Motor neuron (in vitro differentiated cells): ENCODE measurements around the gene ARL16. TPM values are rescaled to one million over a fixed set of nuclear protein-coding genes. Genes with fewer than 3 reads are reported as not detected.
"Not testable (repeated sequence)": the region's sequence is repeated elsewhere in the genome, so short reads cannot be mapped to it uniquely, and the experiment has no call there.

Source experiments
- ATAC-seq, 8 experiments: fragments of 200-7000 bp; cut with Tn5 transposase; replicated peaks in 6 of 8; 2 replicates each; pipeline ENCODE4 v1.8.0; 2021; ENCODE audit warnings: mild to moderate bottlenecking in 8 of 8, moderate library complexity in 8 of 8
- H3K27ac ChIP-seq, 2 donors: fragments of 250-450 bp; sonication (Bioruptor Pico); 2 replicates each; pipeline ENCODE4 v1.9.0; 2021; ENCODE audit warnings: antibody characterized with exemption in 2 of 2, mild to moderate bottlenecking in 2 of 2, moderate library complexity in 1 of 2
- H3K4me1 ChIP-seq, 2 donors: fragments of 250-450 bp; sonication (Bioruptor Pico); replicated peaks in 1 of 2; 2 replicates each; pipeline ENCODE4 v1.6.1; 2021; ENCODE audit warnings: antibody characterized with exemption in 2 of 2, mild to moderate bottlenecking in 2 of 2, moderate library complexity in 1 of 2
- H3K4me3 ChIP-seq, 5 donors: fragments of 250-450 bp; sonication (Bioruptor Pico); 2 replicates each; pipeline ENCODE4 v1.9.0; 2021; ENCODE audit warnings: antibody characterized with exemption in 5 of 5, mild to moderate bottlenecking in 5 of 5, moderate library complexity in 4 of 5
- WGBS, 10 experiments: fragments of 450-650 bp; shearing (Covaris generic); methylation state at CpG; one replicate each; pipeline ENCODE4 v1.0.0; 2022; 5-methylcytosine and 5-hydroxymethylcytosine counted together
- in situ Hi-C, 9 experiments: fragments of 400-800 bp; cut with MboI; loops; one replicate each; pipeline ENCODE4 v1.15.0; 2021; ENCODE audit warnings: low sequenced_read_pairs in 9 of 9, low pct_unique_long_range_greater_than_20kb in 2 of 9; ENCODE audit not compliant: unreplicated experiment in 9 of 9
- total RNA-seq, 8 experiments: library from RNA; unstranded; fragments of 300-600 nt; gene quantifications; 2 replicates each; pipeline versions ENCODE4 v1.2.3 to v1.2.4, GENCODE V29; 2022

ARL16 gene
- total RNA-seq, 8 experiments from 2014 or later: 32.5 to 76.0 (median 48.4) TPM

DNA sequence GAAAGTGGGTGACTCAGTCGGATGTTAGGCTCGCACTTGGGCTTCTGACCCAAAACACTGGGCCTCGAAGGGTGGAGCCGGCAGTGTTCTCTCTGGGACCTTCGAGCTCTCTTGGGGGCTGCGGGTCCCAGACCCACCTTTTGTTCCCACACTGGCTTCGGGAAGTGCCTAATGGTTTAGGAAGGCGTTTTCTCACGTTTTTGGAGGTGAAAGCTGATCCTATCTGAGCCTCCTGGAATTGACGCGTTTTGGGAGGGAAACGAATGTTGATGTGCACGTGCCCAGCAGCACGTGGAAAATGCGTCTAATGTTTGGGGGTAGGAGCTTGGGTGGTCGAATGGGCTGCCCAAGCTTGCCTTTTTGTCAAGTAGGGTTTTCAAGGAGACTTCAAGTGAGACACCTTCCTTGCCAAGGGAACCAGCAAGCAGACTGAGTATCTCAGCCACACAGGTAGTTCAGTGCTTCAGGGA is 880 bp upstream of the ARL16 start:
- peak in 2 of 8 experiments; percentile 29 to 39 for ATAC-seq
- peak overlapping the region; percentile 81 to 97 (median 90) for H3K4me3 ChIP-seq
- peaks cover 8 to 13% of the 10 kb centered on the region in 2 donors for H3K4me1 ChIP-seq
- 0 to 21% (median 0%) methylated on average over 1 to 9 of the region's 16 CpGs; no CpG with 5 or more reads in 1 of the 10 experiments for WGBS, 10 experiments
- peak overlapping the region; percentile 74 to 86 for H3K27ac ChIP-seq
- in situ Hi-C loops: no loop called here

DNA sequence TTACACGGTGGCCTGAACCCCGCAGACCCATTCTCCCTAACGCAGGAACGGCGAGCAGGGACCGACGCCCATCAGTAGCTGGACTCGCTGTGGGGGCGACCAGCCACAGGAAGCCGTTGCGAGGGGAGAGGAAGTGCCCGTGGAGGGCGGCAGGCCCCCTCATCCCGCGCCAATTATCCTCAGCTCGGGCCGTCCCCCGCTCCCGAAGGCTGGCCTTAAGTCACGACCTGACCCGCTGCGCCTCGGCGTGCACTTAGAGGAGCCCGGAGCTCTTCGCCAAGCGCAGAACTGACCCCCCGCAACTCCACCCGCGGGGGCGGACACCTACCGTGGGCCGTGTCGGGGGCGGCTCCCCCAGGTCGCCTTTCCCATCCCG is 401 bp downstream of the ARL16 start:
- peak in 3 of 8 experiments; percentile 4 to 14 (median 6) for ATAC-seq

GRCh38 chr17:81682565-81683207 is 911 bp downstream of the ARL16 start:
- Histone ChIP-seq H3K27ac (peak overlapping the region; percentile 89 to 92), H3K4me1 (peaks cover 8 to 13% of the 10 kb centered on the region in 2 donors), H3K4me3 (peak overlapping the region; percentile 81 to 97 (median 90))
- in situ Hi-C loops: no loop called here
- 0 to 85% (median 34%) methylated on average over 2 to 11 of the region's 19 CpGs; no CpG with 5 or more reads in 4 of the 10 experiments for WGBS, 10 experiments
- ATAC-seq: no peak

More for the DNA sequence above, 401 bp downstream of the ARL16 start:
- Histone ChIP-seq H3K4me1 (peaks cover 8 to 13% of the 10 kb centered on the region in 2 donors), H3K27ac (peak overlapping the region; percentile 89 to 92), H3K4me3 (peak overlapping the region; percentile 81 to 97 (median 90))
- in situ Hi-C loops: no loop called here
- WGBS, 10 experiments: 0 to 2% (median 0%) methylated on average over 4 to 19 of the region's 37 CpGs; no CpG with 5 or more reads in 7 of the 10 experiments

- Histone ChIP-seq H3K27ac (no peak overlapping the region), H3K4me3 (no peak overlapping the region), H3K4me1 (peaks cover 8 to 13% of the 10 kb centered on the region in 2 donors)
- ATAC-seq: no peak
- 80 to 100% (median 94%) methylated on average over 1 to 3 of the region's 17 CpGs; no CpG with 5 or more reads in 6 of the 10 experiments for WGBS, 10 experiments
- in situ Hi-C loops: no loop called here
Measured at GRCh38 chr17:81681672-81682071, 1.9 kb downstream of the ARL16 start.

DNA sequence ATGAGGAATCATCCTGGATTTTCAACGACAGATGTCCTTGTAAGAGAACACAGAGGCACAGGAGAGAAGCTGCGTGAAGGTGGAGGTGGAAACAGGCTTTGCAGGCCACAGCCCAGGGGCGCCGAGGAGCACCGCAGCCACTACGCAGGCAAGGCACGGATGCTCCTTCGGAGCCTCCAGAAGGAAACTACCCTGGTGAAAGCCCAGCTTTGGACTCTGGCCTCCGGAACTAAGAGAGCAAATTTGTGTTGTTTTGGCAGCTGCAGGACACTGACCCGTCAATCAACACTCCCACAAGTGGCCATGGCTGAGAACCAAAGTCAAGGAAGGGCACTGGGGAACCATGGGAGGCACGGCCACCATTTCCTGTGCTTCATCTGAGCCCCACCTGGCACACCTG is 3.4 kb downstream of the ARL16 start:
- H3K4me1 ChIP-seq: peaks cover 11 to 13% of the 10 kb centered on the region in 2 donors
- in situ Hi-C loops: no loop called here
- ATAC-seq: no peak
- no peak overlapping the region for H3K27ac ChIP-seq
- H3K4me3 ChIP-seq: no peak overlapping the region
- WGBS, 10 experiments: 61 to 97% (median 91%) methylated on average over 2 to 10 of the region's 11 CpGs; no CpG with 5 or more reads in 3 of the 10 experiments

- Histone ChIP-seq H3K4me3 (no peak overlapping the region), H3K4me1 (peaks cover 0 to 3% of the 10 kb centered on the region in 2 donors), H3K27ac (no peak overlapping the region)
- WGBS, 10 experiments: 80 to 97% (median 93%) methylated on average over 1 to 6 of the region's 17 CpGs; no CpG with 5 or more reads in 6 of the 10 experiments
- ATAC-seq: peak in 4 of 8 experiments; percentile 8 to 18 (median 10)
- in situ Hi-C loops: no loop called here
Measured at GRCh38 chr17:81676906-81677305, 6.7 kb downstream of the ARL16 start.

DNA sequence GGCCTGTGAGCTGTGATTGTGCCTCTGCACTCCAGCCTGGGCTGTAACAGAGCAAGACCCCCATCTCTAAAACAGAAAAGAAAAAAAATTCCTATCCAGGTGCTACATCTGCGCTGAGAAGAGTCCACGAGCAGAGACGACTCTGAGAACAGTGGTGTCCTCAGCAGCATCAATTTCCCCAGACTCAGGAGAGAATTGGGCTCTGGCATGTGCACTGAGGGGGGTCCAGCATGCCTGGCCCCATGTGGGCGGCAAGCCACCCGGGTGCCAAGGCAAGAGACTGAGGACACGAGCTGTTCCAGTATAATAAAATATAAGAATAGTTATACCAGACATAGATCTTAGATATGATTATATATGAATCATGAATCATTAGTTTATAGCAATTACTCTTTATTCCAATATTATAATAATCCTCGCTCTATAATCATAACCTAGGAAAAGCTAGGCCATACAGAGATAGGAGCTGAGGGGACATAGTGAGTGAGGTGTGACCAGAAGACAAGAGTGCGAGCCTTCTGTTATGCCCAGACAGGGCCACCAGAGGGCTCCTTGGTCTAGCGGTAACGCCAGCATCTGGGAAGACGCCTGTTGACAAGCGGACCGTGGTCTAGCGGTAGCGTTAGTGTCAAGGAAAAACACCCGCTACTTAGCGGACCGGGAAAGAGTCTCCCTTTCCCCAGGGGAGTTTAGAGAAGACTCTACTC is 7.9 kb downstream of the ARL16 start:
- H3K27ac ChIP-seq, in situ Hi-C loops, H3K4me3 ChIP-seq, H3K4me1 ChIP-seq: not testable (repeated sequence)
- WGBS, 10 experiments: 14 to 62% (median 47%) methylated on average over 2 to 9 of the region's 18 CpGs; no CpG with 5 or more reads in 5 of the 10 experiments
- peak in 1 of 8 experiments; percentile 24 for ATAC-seq

GRCh38 chr17:81673561-81674258 is 9.9 kb downstream of the ARL16 start:
- WGBS, 10 experiments: 78 to 100% (median 87%) methylated on average over 1 to 13 of the region's 18 CpGs; no CpG with 5 or more reads in 3 of the 10 experiments
- H3K4me3 ChIP-seq: no peak overlapping the region
- no peak overlapping the region for H3K27ac ChIP-seq
- in situ Hi-C loops: no loop called here
- no peak for ATAC-seq
- H3K4me1 ChIP-seq: peaks cover 0 to 3% of the 10 kb centered on the region in 2 donors

DNA sequence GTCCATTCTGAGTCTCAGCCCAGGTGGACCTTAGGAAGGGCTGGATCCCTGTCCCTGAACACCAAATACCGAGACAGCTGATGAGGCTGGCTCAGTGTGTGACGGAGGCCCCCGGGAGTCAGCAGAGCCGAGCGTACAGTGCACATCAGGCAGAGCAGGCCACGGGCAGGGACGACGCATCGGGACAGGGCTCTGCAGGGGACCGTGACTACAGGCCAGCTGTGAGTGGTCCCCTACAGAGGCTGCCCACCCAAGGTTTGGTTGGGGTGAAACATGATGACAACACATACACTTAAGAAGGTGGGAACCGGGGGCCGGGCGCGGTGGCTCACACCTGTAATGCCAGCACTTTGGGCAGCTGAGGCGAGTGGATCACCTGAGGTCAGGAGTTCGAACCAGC is 10.6 kb downstream of the ARL16 start:
- peak in 5 of 8 experiments; percentile 8 to 21 (median 14) for ATAC-seq
- Histone ChIP-seq H3K4me1 (peaks cover under 1 to 4% of the 10 kb centered on the region in 2 donors), H3K4me3 (no peak overlapping the region), H3K27ac (no peak overlapping the region)
- in situ Hi-C loops: no loop called here
- WGBS, 10 experiments: 80 to 100% (median 93%) methylated on average over 1 to 9 of the region's 16 CpGs; no CpG with 5 or more reads in 4 of the 10 experiments

DNA sequence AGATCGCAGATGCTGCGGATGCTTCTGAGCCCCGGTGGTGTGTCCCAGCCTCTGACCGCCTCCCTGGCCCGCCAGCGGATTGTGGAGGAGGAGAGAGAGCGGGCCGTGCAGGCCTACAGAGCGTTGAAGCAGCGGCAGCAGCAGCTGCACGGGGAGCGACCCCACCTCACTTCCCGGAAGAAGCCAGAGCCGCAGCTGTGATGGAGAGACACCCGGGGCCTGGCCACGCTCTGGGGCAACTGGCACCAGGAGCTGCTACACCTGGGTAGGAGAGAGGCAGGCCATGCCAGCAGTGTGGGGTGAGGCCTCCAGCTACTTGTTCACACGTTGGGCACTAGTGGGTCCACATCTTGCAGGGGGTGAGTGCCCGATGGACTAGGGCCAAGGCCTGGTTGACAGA is 11.1 kb downstream of the ARL16 start:
- 88 to 100% (median 93%) methylated on average over 1 to 6 of the region's 18 CpGs; no CpG with 5 or more reads in 7 of the 10 experiments for WGBS, 10 experiments
- in situ Hi-C loops: no loop called here
- ATAC-seq: peak in 5 of 8 experiments; percentile 7 to 24 (median 13)

GRCh38 chr17:81667754-81668153 is 15.8 kb downstream of the ARL16 start:
- 69 to 100% (median 93%) methylated on average over 1 to 8 of the region's 18 CpGs; no CpG with 5 or more reads in 5 of the 10 experiments for WGBS, 10 experiments
- peaks cover 15% of the 10 kb centered on the region in 2 donors for H3K4me1 ChIP-seq
- in situ Hi-C loops: no loop called here
- ATAC-seq: no peak
- no peak overlapping the region for H3K4me3 ChIP-seq
- H3K27ac ChIP-seq: no peak overlapping the region

More for the DNA sequence above, 11.1 kb downstream of the ARL16 start:
- Histone ChIP-seq H3K27ac (no peak overlapping the region), H3K4me3 (no peak overlapping the region), H3K4me1 (peaks cover 5 to 9% of the 10 kb centered on the region in 2 donors)

DNA sequence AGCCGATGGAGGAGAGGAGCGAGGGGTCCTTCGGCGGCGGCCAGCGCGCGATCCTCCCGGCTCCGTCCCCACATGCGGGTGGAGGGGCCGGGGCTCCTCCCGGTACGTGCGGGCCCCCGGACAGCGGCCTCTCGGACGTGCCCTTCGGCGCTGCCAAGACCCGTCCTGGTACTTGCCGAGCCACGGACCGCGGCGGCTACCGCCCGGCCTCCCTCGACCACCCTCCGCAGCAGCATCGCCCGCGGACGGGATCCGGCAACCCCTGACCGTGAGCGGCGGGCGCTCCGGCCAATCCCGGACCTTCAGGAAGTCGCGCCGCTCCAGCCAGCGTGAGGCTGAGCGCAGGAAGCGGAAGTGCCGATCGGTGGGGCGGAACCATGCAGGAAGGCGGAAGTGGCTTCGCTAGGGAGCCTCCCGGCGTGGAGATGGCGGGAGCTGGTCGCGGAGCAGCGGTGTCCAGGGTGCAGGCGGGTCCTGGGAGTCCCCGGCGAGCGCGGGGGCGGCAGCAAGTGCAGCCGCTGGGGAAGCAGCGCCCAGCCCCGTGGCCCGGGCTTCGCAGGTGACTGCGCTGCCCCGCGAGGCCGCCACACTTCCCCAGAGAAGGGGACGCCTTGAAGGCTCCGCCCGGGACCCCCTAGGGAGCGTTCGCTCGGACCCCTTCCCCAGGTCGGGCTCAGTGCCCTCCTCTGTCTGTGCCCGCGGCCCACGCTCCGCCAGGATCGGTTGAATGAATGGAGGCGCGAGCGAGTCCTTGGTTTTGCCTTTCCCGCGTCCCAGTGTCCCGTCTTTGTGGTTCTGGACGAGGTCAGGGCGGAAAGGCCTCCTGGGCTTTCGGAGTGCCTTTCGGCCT is 17.0 kb downstream of the ARL16 start, which contains the start of the genes CCDC137 and OXLD1:
Gene CCDC137, plus strand, starts transcription at position 396 of the 850 bp plus-strand sequence. Its CDS starts 30 bp downstream, at position 426.
Gene OXLD1, minus strand, starts transcription at position 264 of the 850 bp plus-strand sequence. Its CDS starts 28 bp downstream, at position 236.
- peak; percentile 92 to 98 (median 98) for ATAC-seq
- 0 to 3% (median 0%) methylated on average over 1 to 19 of the region's 96 CpGs; no CpG with 5 or more reads in 4 of the 10 experiments for WGBS, 10 experiments
- peak within 1 kb of the TSS; percentile 57 to 89 for H3K27ac ChIP-seq
- peaks cover 15% of the 10 kb centered on the region in 2 donors for H3K4me1 ChIP-seq
- in situ Hi-C loops: no loop called here
- H3K4me3 ChIP-seq: peak within 1 kb of the TSS; percentile 50 to 100 (median 72)
